ENCODE results near the gene CSPG4. TPM values are rescaled to one million over a fixed set of nuclear protein-coding genes. Genes with fewer than 3 reads are reported as not detected.
"Not testable (repeated sequence)": the region's sequence is repeated elsewhere in the genome, so short reads cannot be mapped to it uniquely, and the experiment has no call there.

CSPG4 gene
- total RNA-seq, 1 experiment from 2014 or later, result 0.20 TPM

DNA sequence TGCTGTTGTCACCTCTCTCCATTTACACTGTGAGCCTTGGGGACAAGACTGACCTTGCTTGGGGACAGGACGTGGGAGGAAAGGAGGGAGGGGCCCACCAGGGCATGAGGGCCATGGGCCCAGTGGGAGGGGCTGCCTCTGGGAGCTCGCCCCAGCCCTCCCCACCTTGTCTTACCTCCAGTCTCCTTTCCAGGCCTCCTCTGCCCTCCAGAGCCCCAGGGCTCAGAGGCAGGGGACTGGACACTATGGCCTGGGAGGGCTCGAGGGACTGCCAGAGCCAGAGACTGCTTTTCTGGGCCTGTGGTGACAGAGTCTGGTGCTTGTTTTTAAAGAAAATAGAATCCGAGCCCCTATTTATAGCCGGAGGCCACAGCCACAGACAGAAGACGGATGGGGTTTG lies 10.2 kb downstream of the CSPG4 start:
- no peaks in the 10 kb centered on the region for H3K4me1 Mint-ChIP-seq (ENCODE audit: low read depth, unreplicated experiment)
- Histone ChIP-seq H3K36me3 (ENCODE audit: control insufficient read depth, insufficient read depth, low read length) (no peaks in the 10 kb centered on the region), H3K9me3 (no peaks in the 10 kb centered on the region), H3K27me3 (replicated peaks; ENCODE audit: control insufficient read depth, insufficient read depth, low read length) (no peaks in the 10 kb centered on the region), H3K4me3 (ENCODE audit: low read depth, low read length) (no peak overlapping the region), H3K4me1 (no peaks in the 10 kb centered on the region)
- POLR2A ChIA-PET, result no interaction called here
- no peaks in the 10 kb centered on the region for H3K9me3 Mint-ChIP-seq (ENCODE audit: unreplicated experiment)
- CTCF ChIA-PET, result no interaction called here
- TF ChIP-seq, protein P1, sequence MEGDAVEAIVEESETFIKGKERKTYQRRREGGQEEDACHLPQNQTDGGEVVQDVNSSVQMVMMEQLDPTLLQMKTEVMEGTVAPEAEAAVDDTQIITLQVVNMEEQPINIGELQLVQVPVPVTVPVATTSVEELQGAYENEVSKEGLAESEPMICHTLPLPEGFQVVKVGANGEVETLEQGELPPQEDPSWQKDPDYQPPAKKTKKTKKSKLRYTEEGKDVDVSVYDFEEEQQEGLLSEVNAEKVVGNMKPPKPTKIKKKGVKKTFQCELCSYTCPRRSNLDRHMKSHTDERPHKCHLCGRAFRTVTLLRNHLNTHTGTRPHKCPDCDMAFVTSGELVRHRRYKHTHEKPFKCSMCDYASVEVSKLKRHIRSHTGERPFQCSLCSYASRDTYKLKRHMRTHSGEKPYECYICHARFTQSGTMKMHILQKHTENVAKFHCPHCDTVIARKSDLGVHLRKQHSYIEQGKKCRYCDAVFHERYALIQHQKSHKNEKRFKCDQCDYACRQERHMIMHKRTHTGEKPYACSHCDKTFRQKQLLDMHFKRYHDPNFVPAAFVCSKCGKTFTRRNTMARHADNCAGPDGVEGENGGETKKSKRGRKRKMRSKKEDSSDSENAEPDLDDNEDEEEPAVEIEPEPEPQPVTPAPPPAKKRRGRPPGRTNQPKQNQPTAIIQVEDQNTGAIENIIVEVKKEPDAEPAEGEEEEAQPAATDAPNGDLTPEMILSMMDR (IDR thresholded peaks at IDR 0.05; ENCODE audit: insufficient read depth in 1 of 2, low read depth in 1 of 2, low read length in 1 of 2, severe bottlenecking in 1 of 2, unreplicated experiment in 1 of 2), result no peak
- intact Hi-C loops (cut with micrococcal nuclease; ENCODE audit: unreplicated experiment), result no loop called here
- no TSS peak for BruUV-seq (replicated peaks)
- no peak overlapping the region for H3K27ac Mint-ChIP-seq (ENCODE audit: unreplicated experiment)
- H3K27me3 Mint-ChIP-seq (ENCODE audit: insufficient read depth, unreplicated experiment), result no peaks in the 10 kb centered on the region
- DNase-seq, result no peak
- no peak overlapping the region for H3K4me3 Mint-ChIP-seq (ENCODE audit: unreplicated experiment)
- no peaks in the 10 kb centered on the region for H3K36me3 Mint-ChIP-seq (ENCODE audit: insufficient read depth, unreplicated experiment)

DNA sequence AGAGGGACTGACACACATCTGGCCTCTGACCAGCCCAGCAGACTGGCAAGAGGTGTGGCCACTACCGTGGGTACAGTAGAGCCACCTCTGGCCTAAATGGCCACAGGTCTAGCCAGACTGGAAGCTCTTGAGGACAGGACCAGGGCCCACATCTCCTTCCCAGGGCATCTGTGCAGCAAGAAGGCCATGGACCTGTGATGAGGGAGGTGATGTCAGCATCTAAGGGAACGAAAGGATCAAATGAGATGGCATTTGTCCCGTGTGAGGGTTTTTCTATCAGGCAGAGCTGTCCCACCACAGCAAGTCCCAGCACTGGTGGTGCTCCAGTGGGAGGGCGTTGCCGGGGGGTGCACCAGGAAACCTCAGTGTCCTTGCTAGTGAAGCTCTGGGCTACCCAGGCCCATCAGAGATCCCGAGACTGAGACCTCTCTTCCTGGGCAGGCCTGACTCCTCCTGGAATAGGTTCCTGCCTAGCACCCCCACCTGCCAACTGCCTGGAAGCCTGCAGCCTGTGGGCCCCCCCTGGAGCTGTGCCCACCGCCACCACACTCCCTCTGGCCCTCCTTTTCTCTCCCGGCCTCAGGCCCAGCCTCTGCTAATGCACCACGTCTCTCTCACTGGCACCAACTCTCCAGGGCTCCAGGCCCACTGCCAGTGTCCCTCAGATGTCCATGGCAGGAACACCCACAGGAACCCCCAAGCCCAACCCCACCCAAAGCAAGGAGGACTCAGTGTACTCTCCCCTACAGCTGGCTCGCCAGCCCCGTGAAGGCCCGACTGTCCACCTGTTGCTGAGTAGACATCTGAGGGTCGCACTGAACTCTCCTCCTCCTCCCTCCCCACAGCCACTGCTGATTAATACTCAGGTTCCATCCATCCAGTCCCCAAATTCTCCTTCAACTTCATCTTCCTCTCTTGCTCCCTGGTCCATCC lies 11.3 kb downstream of the CSPG4 start:
- H3K27ac Mint-ChIP-seq (ENCODE audit: unreplicated experiment); H3K4me3 Mint-ChIP-seq (ENCODE audit: unreplicated experiment); H3K36me3 ChIP-seq (ENCODE audit: control insufficient read depth, insufficient read depth, low read length); BruUV-seq (replicated peaks); H3K36me3 Mint-ChIP-seq (ENCODE audit: insufficient read depth, unreplicated experiment); H3K27me3 ChIP-seq (replicated peaks; ENCODE audit: control insufficient read depth, insufficient read depth, low read length); H3K9me3 Mint-ChIP-seq (ENCODE audit: unreplicated experiment); H3K27me3 Mint-ChIP-seq (ENCODE audit: insufficient read depth, unreplicated experiment); H3K9me3 ChIP-seq; CTCF ChIA-PET; H3K4me1 Mint-ChIP-seq (ENCODE audit: low read depth, unreplicated experiment); H3K4me3 ChIP-seq (ENCODE audit: low read depth, low read length); DNase-seq; intact Hi-C loops (cut with micrococcal nuclease; ENCODE audit: unreplicated experiment); POLR2A ChIA-PET; H3K4me1 ChIP-seq: not testable (repeated sequence)

DNA sequence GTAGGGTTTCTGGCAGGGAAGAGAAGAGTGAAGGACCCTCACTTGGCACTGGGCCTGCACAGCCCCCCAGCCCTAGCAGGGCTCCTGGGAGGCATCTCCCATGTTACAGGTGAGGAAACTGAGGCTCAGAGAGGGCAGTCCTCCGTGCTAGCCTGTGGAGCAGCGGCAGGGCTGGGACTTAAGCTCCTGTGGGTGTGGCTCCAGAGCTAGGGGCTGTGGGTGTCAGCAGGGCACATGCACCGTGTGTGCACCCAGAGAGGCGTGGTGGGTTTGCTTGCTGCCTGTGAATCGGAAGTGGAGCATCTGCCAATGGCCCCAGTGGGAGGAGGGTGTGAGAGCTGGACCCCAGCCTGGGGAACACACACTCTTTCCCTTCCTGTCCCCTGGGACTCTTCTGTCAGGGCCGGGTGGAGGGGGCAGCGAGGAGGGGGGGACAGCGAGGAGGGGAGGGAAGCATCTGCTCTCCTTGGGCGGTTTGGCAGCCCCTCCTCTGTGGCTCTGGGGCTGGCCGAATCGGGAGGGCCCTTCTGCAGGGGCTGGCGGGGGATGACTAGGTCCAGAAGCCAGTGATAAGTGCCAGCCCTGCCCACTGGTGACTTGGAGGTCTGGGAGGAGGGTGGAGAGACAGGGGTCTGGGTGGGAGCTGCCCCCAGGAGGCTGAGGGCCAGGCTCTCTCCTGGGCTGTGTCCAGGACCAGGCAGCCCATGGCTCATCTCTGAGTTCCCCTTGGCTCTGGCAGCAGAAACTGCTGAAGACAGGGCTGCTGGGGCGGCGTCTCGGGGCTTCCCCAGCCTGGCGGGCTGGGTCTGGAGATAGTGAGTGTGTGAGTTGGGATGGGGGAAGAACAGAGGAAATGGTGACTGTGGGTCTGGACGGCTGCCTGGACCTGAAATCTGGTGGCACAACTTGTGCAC lies 12.4 kb downstream of the CSPG4 start:
- H3K9me3 Mint-ChIP-seq (ENCODE audit: unreplicated experiment); H3K9me3 ChIP-seq; POLR2A ChIA-PET; CTCF ChIA-PET; H3K36me3 ChIP-seq (ENCODE audit: control insufficient read depth, insufficient read depth, low read length); DNase-seq; H3K36me3 Mint-ChIP-seq (ENCODE audit: insufficient read depth, unreplicated experiment); intact Hi-C loops (cut with micrococcal nuclease; ENCODE audit: unreplicated experiment); H3K27me3 Mint-ChIP-seq (ENCODE audit: insufficient read depth, unreplicated experiment); BruUV-seq (replicated peaks); H3K27ac Mint-ChIP-seq (ENCODE audit: unreplicated experiment); H3K4me3 ChIP-seq (ENCODE audit: low read depth, low read length); H3K4me1 ChIP-seq; H3K4me3 Mint-ChIP-seq (ENCODE audit: unreplicated experiment); H3K4me1 Mint-ChIP-seq (ENCODE audit: low read depth, unreplicated experiment); H3K27me3 ChIP-seq (replicated peaks; ENCODE audit: control insufficient read depth, insufficient read depth, low read length): not testable (repeated sequence)

DNA sequence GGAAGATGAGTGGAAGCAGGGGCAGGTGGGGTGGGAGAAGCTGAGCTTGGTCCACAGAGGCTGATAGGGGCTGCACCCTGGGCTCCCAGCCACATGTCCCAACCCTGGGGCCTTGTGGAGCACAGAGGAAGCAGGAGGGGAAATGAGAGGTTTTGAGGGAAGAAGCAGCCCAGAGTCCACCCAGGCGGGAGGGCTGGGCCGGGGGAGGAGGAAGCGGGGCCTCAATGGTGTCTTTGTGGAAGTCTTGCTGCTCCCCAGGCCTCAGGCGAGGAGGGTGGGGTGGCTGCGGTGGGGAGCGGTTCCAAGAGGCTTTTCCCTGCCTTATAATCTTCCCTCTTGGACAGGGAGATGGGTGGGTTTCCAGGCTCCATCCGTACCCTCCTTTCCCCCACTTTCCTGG lies 13.1 kb downstream of the CSPG4 start:
- BruUV-seq (replicated peaks); H3K9me3 Mint-ChIP-seq (ENCODE audit: unreplicated experiment); H3K4me1 Mint-ChIP-seq (ENCODE audit: low read depth, unreplicated experiment); H3K27ac Mint-ChIP-seq (ENCODE audit: unreplicated experiment); CTCF ChIA-PET; POLR2A ChIA-PET; H3K9me3 ChIP-seq; H3K27me3 Mint-ChIP-seq (ENCODE audit: insufficient read depth, unreplicated experiment); H3K36me3 Mint-ChIP-seq (ENCODE audit: insufficient read depth, unreplicated experiment); intact Hi-C loops (cut with micrococcal nuclease; ENCODE audit: unreplicated experiment); H3K27me3 ChIP-seq (replicated peaks; ENCODE audit: control insufficient read depth, insufficient read depth, low read length); DNase-seq; H3K4me3 Mint-ChIP-seq (ENCODE audit: unreplicated experiment); H3K36me3 ChIP-seq (ENCODE audit: control insufficient read depth, insufficient read depth, low read length); H3K4me1 ChIP-seq; H3K4me3 ChIP-seq (ENCODE audit: low read depth, low read length): not testable (repeated sequence)

DNA sequence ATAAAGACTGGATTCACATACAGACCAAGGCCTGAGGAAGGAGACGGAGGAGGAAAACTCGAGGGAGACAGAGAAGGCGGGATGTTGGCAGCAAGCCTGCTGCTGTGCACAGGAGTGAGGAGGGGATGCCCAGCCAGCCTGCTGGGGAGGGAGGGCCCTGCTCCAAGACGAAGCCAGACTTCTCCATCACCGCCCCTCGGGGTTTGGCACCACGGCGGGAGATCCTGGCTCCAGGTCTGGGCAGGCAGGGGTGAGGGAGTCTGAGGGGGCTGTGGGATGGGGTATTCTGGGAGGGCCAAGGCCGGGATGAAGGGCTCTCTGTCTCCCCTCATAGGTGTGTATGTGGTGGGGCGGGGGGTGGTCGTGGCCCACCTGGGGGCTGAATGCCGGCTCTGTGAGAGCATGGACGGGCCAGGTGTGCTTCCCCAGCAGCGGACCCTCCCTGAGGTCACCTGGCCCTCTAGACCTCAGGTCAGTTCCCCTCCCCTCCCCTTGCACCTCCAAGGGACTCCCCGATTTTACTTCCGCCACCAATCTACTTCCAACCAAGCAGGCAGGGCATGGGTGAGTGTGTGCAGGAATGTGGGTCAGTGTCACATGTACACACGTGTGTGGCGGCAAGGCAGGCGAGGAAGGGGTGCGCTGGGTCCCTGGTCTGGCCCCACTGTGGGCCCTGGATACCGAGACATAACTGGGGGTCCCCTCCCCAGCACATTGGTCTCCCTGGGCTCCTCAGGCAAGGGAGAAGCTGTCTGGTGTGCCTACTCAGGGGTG lies 14.5 kb downstream of the CSPG4 start:
- H3K27me3 ChIP-seq (replicated peaks; ENCODE audit: control insufficient read depth, insufficient read depth, low read length); DNase-seq; BruUV-seq (replicated peaks); POLR2A ChIA-PET; H3K36me3 ChIP-seq (ENCODE audit: control insufficient read depth, insufficient read depth, low read length); H3K27me3 Mint-ChIP-seq (ENCODE audit: insufficient read depth, unreplicated experiment); H3K4me1 Mint-ChIP-seq (ENCODE audit: low read depth, unreplicated experiment); H3K4me3 Mint-ChIP-seq (ENCODE audit: unreplicated experiment); H3K36me3 Mint-ChIP-seq (ENCODE audit: insufficient read depth, unreplicated experiment); H3K9me3 ChIP-seq; CTCF ChIA-PET; H3K4me3 ChIP-seq (ENCODE audit: low read depth, low read length); H3K9me3 Mint-ChIP-seq (ENCODE audit: unreplicated experiment); H3K27ac Mint-ChIP-seq (ENCODE audit: unreplicated experiment); H3K4me1 ChIP-seq; intact Hi-C loops (cut with micrococcal nuclease; ENCODE audit: unreplicated experiment): not testable (repeated sequence)
